Hepatocyte (in vitro differentiated cells): ENCODE data around the gene CCRL2.

ENCODE experiments used
- CTCF ChIP-seq: fragments of 200-600 bp; sonication (generic); IDR thresholded peaks from 2 replicates; pipeline ENCODE4 v1.5.1; 2016; ENCODE audit warnings: antibody characterized with exemption, mild to moderate bottlenecking; ENCODE audit not compliant: poor library complexity
- EZH2 ChIP-seq: fragments of 200-600 bp; sonication (generic); IDR thresholded peaks from 2 replicates; pipeline ENCODE4 v1.6.1; 2016; ENCODE audit warnings: antibody characterized with exemption, mild to moderate bottlenecking, borderline replicate concordance

GRCh38 chr3:46399098-46399497 lies 8.0 kb upstream of the CCRL2 start:
- no peak for TF ChIP-seq EZH2
- TF ChIP-seq CTCF: no peak
